HepG2 (cell line): ENCODE data around the gene SLC6A6.

Source experiments
- CSRNP1 ChIP-seq: sonication (generic); formaldehyde crosslinking; IDR thresholded peaks from 2 replicates; pipeline ENCODE4 v1.8.1; 2023; ENCODE audit warnings: mild to moderate bottlenecking, missing genetic modification reagents
- GABPA ChIP-seq, 2 experiments: IDR thresholded peaks; 2 replicates each; pipeline ENCODE4 v1.6.1; 2011 to 2016; ENCODE audit warnings: low read depth in 2 of 2, low read length in 1 of 2, missing biosample characterization in 1 of 2, missing genetic modification characterization in 1 of 2
- MAZ ChIP-seq, 2 experiments: sonication (generic) in 1 of 2; formaldehyde crosslinking in 1 of 2; IDR thresholded peaks; 2 replicates each; pipeline versions ENCODE4 v1.5.0 to v1.6.1; 2012 to 2020; ENCODE audit warnings: low read depth in 2 of 2, mild to moderate bottlenecking in 2 of 2, borderline replicate concordance in 1 of 2, improper control_type of control experiment in 1 of 2, low read length in 1 of 2, missing genetic modification reagents in 1 of 2, moderate library complexity in 1 of 2
- RNF2 ChIP-seq: fragments of 450-650 bp; conservative IDR thresholded peaks from 2 replicates; pipeline ENCODE4 v1.6.1; 2016; ENCODE audit warnings: low read depth
- SMC3 ChIP-seq: IDR thresholded peaks from 2 replicates; pipeline ENCODE4 v1.6.1; 2011; ENCODE audit warnings: low read length, improper control_type of control experiment
- TEAD2 ChIP-seq: sonication (generic); formaldehyde crosslinking; IDR thresholded peaks from 2 replicates; pipeline ENCODE4 v1.9.0; 2021; ENCODE audit warnings: missing genetic modification reagents
- USF2 ChIP-seq, 2 experiments: sonication (generic) in 1 of 2; formaldehyde crosslinking in 1 of 2; IDR thresholded peaks; 2 replicates each; pipeline versions ENCODE4 v1.5.1 to v1.6.1; 2011 to 2020; ENCODE audit warnings: borderline replicate concordance in 1 of 2, low read depth in 1 of 2, low read length in 1 of 2, mild to moderate bottlenecking in 1 of 2, missing genetic modification reagents in 1 of 2, moderate library complexity in 1 of 2
- ZNF670 ChIP-seq: sonication (generic); formaldehyde crosslinking; IDR thresholded peaks from 2 replicates; pipeline ENCODE4 v1.8.0; 2022; ENCODE audit warnings: mild to moderate bottlenecking, missing genetic modification reagents, borderline replicate concordance

GRCh38 chr3:14525685-14526631 is 123.6 kb downstream of the SLC6A6 start:
- TF ChIP-seq MAZ (IDR thresholded peaks at IDR 0.05; ENCODE audit: borderline replicate concordance, low read depth, low read length) (no peak), MAZ (CRISPR knock-in tag; IDR thresholded peaks at IDR 0.05; ENCODE audit: low read depth) (no peak), TEAD2 (CRISPR knock-in tag) (no peak), RNF2 (no peak), ZNF670 (CRISPR knock-in tag) (no peak), USF2 (IDR thresholded peaks at IDR 0.05; ENCODE audit: low read depth, low read length) (no peak), USF2 (CRISPR knock-in tag; IDR thresholded peaks at IDR 0.05; ENCODE audit: borderline replicate concordance) (no peak), GABPA (IDR thresholded peaks at IDR 0.05; ENCODE audit: low read depth, low read length) (no peak), GABPA (CRISPR knock-in tag; IDR thresholded peaks at IDR 0.05; ENCODE audit: low read depth) (no peak), SMC3 (no peak), CSRNP1 (CRISPR knock-in tag) (no peak)
